ENCODE results near the gene CDCA7.
"Not testable (repeated sequence)": the region's sequence is repeated elsewhere in the genome, so short reads cannot be mapped to it uniquely, and the experiment has no call there.

Gene CDCA7

DNA sequence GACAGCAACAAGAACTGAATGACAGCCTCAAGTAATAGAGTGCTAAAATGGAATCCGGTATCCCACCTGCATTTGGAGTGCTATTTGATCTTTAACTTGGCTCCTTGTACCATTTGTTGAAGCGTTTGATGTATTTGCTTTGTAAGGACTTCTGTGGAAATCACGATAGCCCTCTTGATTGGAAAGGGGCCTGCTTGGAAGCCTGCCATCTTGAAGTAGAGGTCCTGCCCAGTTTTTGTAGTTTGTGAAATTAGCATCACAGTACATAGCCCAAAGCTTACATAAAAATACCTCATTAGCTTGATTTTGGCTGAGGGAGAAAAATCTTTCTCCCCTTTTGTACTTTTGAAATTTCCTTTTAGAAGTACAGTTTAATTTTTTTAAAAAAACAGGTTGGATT is 2.7 kb downstream of the CDCA7 start:
- H3K4me3 ChIP-seq (ENCODE audit: low read depth, low read length) = no peak overlapping the region
- no peak for DNase-seq (ENCODE audit: low read depth)
- TF ChIP-seq, protein P1, sequence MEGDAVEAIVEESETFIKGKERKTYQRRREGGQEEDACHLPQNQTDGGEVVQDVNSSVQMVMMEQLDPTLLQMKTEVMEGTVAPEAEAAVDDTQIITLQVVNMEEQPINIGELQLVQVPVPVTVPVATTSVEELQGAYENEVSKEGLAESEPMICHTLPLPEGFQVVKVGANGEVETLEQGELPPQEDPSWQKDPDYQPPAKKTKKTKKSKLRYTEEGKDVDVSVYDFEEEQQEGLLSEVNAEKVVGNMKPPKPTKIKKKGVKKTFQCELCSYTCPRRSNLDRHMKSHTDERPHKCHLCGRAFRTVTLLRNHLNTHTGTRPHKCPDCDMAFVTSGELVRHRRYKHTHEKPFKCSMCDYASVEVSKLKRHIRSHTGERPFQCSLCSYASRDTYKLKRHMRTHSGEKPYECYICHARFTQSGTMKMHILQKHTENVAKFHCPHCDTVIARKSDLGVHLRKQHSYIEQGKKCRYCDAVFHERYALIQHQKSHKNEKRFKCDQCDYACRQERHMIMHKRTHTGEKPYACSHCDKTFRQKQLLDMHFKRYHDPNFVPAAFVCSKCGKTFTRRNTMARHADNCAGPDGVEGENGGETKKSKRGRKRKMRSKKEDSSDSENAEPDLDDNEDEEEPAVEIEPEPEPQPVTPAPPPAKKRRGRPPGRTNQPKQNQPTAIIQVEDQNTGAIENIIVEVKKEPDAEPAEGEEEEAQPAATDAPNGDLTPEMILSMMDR (conservative IDR thresholded peaks at IDR 0.05; ENCODE audit: low read depth, low read length) = no peak

- no peak overlapping the region for H3K4me3 ChIP-seq (ENCODE audit: low read depth, low read length)
- no peak for DNase-seq (ENCODE audit: low read depth)
- TF ChIP-seq, protein P1 (conservative IDR thresholded peaks at IDR 0.05; ENCODE audit: low read depth, low read length) = no peak
These were observed 3.9 kb downstream of the CDCA7 start for GRCh38 chr2:173358616-173359015.

DNA sequence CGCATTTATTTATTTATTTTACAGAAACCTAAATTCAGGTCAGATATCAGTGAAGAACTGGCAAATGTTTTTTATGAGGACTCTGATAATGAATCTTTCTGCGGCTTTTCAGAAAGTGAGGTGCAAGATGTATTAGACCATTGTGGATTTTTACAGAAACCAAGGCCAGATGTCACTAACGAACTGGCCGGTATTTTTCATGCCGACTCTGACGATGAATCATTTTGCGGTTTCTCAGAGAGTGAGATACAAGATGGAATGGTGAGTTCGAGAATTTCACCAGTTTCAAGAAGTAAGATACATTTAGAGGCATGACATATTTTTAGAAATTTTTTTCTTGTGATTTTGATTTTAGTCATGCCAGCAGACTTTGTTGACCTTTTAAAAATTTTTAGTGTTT is 4.6 kb downstream of the CDCA7 start:
- TF ChIP-seq, protein P1 (conservative IDR thresholded peaks at IDR 0.05; ENCODE audit: low read depth, low read length) = no peak
- no peak overlapping the region for H3K4me3 ChIP-seq (ENCODE audit: low read depth, low read length)
- peak; percentile 7 for DNase-seq (ENCODE audit: low read depth)

DNA sequence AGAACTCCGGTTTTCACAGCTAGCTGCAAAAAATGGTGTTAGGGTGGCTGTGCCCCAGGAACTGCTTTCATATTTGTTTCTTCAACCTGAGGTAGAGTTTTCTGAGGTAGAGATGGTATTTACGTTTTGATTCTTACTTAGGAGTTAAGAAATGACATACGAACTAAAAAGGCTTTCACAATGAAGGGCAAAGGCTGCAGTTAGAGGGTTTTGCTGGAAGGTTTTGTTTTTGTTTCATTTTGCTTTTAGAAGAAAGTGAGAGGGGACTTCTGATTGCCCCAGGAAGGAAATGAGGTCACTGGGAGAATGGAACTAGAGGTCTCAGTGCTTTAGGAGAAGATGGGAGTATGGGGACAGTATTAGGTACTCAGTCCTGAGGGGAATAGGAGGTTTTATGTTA is 15.5 kb downstream of the CDCA7 start:
- peak; percentile 43 for DNase-seq (ENCODE audit: low read depth)
- TF ChIP-seq, protein P1 (conservative IDR thresholded peaks at IDR 0.05; ENCODE audit: low read depth, low read length) = no peak
- no peak overlapping the region for H3K4me3 ChIP-seq (ENCODE audit: low read depth, low read length)

DNA sequence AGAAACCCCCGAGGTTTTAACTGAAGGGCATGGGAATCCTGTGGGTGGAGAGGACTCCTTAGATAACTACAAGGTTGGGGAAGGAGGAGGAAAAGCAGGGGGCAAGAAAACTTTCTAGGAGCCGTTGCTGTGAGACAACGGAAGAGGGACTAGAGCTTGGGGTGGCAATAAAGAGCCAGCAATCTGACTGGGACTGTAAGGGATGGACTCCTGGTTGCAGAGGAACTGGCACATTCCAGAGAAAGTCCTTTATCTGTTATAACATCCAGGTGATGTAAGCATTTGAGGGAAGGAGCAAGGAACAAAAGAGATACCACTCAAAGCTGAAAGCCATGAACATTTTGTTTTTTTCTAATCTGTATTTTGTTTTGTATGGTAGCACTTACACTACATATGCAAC is 16.4 kb downstream of the CDCA7 start:
- H3K4me3 ChIP-seq (ENCODE audit: low read depth, low read length) = no peak overlapping the region
- no peak for DNase-seq (ENCODE audit: low read depth)
- TF ChIP-seq, protein P1 (conservative IDR thresholded peaks at IDR 0.05; ENCODE audit: low read depth, low read length) = no peak

- no peak overlapping the region for H3K4me3 ChIP-seq (ENCODE audit: low read depth, low read length)
- TF ChIP-seq, protein P1 (conservative IDR thresholded peaks at IDR 0.05; ENCODE audit: low read depth, low read length) = no peak
- DNase-seq (ENCODE audit: low read depth) = no peak
These were observed 18.6 kb downstream of the CDCA7 start for GRCh38 chr2:173373290-173373689.

DNA sequence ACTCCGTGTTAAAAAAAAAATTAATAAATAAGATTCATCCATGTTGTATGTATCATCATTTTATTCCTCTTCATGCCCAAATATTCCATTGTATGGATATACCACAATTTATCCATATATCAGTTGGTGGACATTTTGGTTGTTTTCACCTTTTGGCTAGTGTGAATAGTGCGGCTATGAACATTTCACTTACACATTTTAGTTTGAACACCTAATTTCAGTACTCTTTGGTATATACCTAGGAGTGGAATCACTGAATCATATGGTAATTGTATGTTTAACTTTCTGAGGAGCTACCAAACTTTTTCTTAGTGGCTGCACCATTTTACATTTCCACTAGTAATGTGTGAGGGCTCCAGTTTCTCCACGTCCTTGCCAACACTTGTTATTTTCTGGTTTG is 20.0 kb downstream of the CDCA7 start:
- TF ChIP-seq, protein P1 (conservative IDR thresholded peaks at IDR 0.05; ENCODE audit: low read depth, low read length) = no peak
- no peak for DNase-seq (ENCODE audit: low read depth)
- H3K4me3 ChIP-seq (ENCODE audit: low read depth, low read length) = no peak overlapping the region

DNA sequence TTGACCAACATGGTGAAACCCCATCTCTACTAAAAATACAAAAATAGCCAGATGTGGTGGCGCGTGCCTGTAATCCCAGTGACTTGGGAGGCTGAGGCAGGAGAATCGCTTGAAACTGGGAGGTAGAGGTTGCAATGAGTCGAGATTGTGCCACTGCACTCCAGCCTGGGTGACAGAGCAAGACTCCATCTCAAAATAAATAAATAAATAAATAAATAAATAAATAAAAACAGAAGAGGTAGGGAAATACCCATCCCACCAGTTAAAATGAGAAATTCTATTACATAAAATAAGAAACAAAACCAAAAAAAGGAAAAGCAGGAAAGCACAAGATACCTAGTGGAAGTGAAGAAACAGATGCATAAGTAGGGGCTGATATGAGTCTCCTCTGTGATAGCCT is 30.9 kb downstream of the CDCA7 start:
- H3K4me3 ChIP-seq (ENCODE audit: low read depth, low read length); DNase-seq (ENCODE audit: low read depth): not testable (repeated sequence)

Data from choroid plexus epithelial cell (primary cell).